Measurements from ENCODE around the gene EEFSEC.
A peak's percentile ranks its signal among the peaks of the same experiment; 100 is the strongest.

The EEFSEC gene

DNA sequence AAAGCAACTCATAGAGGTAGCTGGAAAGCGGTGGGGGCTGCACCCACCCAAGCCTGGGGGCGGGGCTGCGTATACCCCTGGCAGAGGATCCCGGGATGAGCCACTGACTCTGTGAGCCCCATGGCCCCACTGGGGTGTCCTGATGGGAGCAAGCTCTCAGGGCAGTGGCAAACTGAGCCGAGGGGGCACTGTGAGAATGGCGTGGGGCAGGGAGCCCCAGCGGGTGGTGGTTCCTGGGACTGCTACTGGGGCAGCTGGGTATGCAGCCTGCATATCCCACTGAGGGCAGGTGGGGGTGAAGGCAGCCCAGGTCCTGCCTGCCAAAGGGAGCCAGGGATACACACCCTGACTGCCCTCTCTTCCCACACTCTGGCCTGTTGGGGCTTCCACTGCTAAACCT, 254.0 kb downstream of the EEFSEC start:
- DNase-seq (ENCODE audit: low read depth) = no peak
- no peak for TF ChIP-seq MAX (IDR thresholded peaks at IDR 0.05; ENCODE audit: low read depth, low read length)
- TF ChIP-seq MYC (IDR thresholded peaks at IDR 0.05; ENCODE audit: low read depth, low read length) = no peak
- no peak overlapping the region for H3K4me3 ChIP-seq (ENCODE audit: low read depth, low read length)

DNA sequence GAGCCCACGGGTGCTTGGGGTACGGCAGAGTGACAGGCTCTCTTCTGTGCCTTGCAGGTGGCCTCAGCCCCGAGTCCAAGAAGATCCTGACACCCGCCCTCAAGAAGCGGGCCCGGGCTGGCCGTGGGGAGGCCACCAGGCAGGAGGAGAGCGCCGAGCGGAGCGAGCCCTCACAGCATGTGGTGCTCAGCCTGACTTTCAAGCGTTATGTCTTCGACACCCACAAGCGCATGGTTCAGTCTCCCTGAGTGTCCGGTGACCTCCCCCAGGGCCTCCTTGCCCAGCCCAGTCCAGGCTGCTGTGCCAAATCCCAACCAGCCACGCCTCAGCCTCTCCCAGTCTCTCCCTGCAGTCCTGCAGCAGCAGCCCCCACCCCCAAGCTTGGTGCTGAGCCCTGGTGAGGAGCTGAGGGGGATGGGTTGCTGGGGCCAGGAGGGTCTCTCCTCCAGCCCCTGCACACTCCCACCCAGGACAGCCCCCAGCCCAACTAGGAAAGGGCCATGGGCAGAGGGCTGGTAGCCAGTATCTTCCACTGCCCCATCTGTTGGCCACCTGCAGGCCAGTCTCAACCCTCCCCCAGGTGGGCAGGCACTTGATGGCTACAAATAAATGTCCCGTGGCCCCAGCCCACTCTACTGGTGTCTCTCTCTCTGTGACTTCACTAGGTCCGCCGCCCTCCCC, 254.9 kb downstream of the EEFSEC start:
- DNase-seq (ENCODE audit: low read depth) = no peak
- no peak overlapping the region for H3K4me3 ChIP-seq (ENCODE audit: low read depth, low read length)
- TF ChIP-seq MAX (IDR thresholded peaks at IDR 0.05; ENCODE audit: low read depth, low read length) (no peak), CTCF (IDR thresholded peaks at IDR 0.05; ENCODE audit: low read depth, low read length) (no peak), MYC (IDR thresholded peaks at IDR 0.05; ENCODE audit: low read depth, low read length) (no peak)

DNA sequence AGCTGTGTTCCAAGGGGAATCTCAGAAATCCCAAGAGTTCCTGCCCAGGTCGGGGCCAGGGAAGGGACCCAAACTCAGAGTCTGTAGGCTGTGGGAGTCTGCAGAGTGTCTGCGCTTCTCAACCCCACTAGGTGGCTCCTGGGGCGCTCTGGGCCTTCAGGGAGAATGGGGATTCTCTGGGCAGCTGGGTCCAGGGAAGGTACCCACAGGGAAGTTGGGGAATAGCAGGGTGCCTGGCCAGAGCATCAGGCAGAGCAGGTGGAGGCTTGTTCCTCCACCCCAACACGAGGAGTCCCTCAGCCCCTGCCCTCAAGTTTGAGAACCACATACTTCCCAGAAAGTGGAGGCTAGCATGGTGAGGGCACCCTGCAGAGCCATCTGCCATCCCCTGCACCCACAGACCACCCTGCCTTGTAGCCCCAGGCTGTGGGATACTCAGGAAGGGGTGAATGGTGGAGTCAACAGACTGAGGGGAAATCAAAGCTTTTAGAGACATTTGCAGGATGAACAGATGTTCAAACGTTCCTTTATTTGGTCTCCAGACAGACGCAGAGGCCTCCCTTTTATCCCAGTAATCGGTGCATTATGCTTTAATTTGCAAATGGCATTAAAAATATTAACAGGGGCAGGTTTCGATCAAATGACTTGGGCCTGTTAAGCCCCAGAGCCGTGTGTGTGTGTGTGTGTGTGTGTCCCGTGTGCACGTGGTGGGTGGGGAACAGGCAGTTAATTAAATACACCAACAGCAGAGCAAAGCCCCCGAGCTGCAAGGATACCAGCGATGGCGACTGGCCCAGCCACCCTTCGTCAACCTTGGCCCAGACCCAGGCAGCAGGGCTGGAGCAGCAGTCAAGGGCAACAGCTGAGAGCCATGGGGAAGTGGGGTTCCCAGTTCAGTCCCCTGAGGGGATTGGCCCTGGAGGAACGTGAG, 255.7 kb downstream of the EEFSEC start:
- DNase-seq (ENCODE audit: low read depth) = peak; percentile 34
- H3K4me3 ChIP-seq (ENCODE audit: low read depth, low read length) = no peak overlapping the region
- TF ChIP-seq CTCF (IDR thresholded peaks at IDR 0.05; ENCODE audit: low read depth, low read length) = peak; percentile 36
- TF ChIP-seq MYC (IDR thresholded peaks at IDR 0.05; ENCODE audit: low read depth, low read length) = no peak

GRCh38 chr3:128409624-128410581, 256.6 kb downstream of the EEFSEC start:
- DNase-seq (ENCODE audit: low read depth) = no peak
- no peak overlapping the region for H3K4me3 ChIP-seq (ENCODE audit: low read depth, low read length)
- TF ChIP-seq MYC (IDR thresholded peaks at IDR 0.05; ENCODE audit: low read depth, low read length) = no peak
- TF ChIP-seq MAX (IDR thresholded peaks at IDR 0.05; ENCODE audit: low read depth, low read length) = no peak
- no peak for TF ChIP-seq POLR2A (IDR thresholded peaks at IDR 0.05; ENCODE audit: extremely low read depth, insufficient read length)
- TF ChIP-seq CTCF (IDR thresholded peaks at IDR 0.05; ENCODE audit: low read depth, low read length) = no peak

- TF ChIP-seq CTCF (IDR thresholded peaks at IDR 0.05; ENCODE audit: low read depth, low read length) (no peak), MYC (IDR thresholded peaks at IDR 0.05; ENCODE audit: low read depth, low read length) (no peak), MAX (IDR thresholded peaks at IDR 0.05; ENCODE audit: low read depth, low read length) (no peak), POLR2A (IDR thresholded peaks at IDR 0.05; ENCODE audit: extremely low read depth, insufficient read length) (no peak)
- no peak overlapping the region for H3K4me3 ChIP-seq (ENCODE audit: low read depth, low read length)
- no peak for DNase-seq (ENCODE audit: low read depth)
Observed at GRCh38 chr3:128410669-128411573, 257.6 kb downstream of the EEFSEC start.

Data from NB4 (cell line).